Urothelium cell line (cell line): Measurements from ENCODE around the gene ANKH.
A peak's percentile ranks its signal among the peaks of the same experiment; 100 is the strongest.
"Not testable (repeated sequence)": the region's sequence is repeated elsewhere in the genome, so short reads cannot be mapped to it uniquely, and the experiment has no call there.

Experiments used
- DNase-seq: peaks from one replicate; pipeline ENCODE4 v3.0.0; 2011; ENCODE audit warnings: low spot score, mixed read lengths
- FAIRE-seq: peaks from 2 replicates; lab custom pipeline; 2011; peaks lifted over from hg19 to GRCh38; lab: Jason Lieb, UNC

The ANKH gene

DNA sequence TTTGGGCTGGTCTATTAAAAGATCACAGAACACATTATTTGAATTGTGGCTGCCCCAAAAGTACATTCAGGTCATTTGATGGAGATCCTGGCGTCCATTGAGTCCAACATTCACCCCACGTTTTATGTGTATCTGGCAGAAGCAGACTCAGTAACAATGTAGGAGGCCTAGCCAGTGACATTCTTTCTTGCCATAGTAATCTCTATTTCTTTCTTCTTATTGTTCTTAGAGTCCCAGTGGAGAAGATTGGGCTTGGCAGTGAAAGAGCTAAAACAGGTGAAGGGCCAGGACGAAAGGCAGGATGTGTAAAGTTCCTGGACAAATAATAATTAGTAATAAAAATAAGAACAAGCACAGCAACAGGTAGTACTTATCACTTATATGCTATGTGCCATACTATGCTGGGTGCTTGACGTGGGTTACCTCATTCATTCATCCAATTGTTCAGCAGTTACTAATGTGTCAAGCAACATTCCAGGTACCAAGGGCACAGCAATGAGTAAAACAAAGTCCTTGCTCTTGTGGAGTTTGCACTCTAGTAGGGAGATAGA, 12.6 kb upstream of the ANKH start:
- FAIRE-seq, result no peak

DNA sequence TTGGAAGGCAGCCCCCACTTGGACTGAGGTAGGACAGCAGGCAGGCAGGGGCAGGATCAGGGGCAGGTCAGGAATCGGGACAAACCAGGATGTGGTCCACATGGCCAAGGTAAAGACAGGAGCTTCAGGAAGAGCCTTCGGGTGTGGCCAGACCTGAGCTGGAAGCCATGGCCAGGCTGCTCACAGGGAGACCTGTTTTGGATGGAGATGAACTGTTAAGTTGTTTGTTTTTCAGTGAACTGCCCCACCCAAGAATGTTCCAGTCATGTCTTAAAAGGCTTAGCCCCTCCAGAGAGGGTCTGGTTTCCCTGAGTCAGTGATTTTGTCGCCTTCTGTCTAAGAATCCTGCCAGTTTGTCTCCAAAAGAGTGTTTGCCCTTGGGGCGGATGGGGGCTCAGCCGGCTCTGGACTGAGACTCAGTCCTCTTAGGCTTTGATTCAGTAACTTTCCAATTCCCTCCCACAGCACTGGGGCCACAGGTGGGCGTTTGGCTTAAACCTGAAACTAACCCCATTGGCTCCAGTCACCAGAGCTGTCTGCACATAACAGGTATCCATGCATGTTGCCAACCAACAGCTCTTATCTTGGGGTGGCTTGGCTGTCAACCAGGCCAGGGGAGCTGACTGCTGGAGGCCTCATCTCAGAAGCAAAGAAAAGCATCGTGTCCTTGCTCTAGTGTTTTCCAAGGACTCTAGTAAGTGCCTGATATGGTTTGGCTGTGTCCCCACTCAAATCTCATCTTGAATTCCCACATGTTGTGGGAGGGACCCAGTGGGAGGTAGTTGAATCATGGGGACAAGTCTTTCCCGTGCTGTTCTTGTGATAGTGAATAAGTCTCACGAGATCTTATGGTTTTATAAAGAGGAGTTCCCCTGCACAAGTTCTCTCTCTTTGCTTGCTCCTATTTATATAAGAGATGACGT, 11.3 kb upstream of the ANKH start:
- FAIRE-seq, result no peak
- no peak for DNase-seq

More for the DNA sequence above, 12.6 kb upstream of the ANKH start:
- DNase-seq, result no peak

DNA sequence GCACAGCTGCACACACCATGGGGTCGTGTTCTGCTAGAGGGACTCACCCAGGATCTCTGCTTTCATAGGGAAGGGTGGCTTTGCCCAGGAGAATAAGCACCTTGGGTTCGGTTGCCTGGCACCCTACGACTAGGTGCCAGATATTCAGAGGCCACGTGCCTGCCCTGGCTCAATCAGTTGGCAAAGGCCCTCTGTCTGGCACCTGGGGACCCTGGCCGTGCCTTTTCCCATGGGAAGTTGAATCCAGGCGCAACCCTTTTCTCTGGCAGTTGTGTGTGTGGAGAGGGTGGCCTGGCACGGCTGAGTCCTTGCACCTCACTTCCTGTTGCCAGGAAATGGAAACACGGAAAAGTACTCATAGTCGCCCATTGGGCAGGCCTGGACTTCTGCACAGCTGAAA, 10.2 kb upstream of the ANKH start:
- DNase-seq, result no peak
- no peak for FAIRE-seq

DNA sequence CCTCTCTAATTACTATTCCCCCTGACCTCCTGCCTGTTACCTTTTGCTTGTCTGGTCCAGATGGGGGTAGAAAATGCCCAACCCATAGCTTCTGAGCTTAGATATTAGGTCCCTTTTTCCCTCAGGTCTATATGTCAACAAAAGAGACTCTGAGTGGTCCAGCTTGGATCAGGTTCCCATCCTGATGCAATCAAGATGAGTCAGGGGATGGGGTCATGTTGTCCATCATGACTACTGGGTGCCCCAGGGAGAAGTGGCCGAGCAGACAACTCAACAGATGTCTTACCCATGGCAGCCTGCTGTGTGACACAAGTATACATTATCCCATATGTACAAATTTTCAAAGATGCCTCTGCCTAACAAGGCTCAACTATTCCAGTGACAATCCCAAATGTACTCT, 9.1 kb upstream of the ANKH start:
- FAIRE-seq, result no peak
- DNase-seq, result no peak

DNA sequence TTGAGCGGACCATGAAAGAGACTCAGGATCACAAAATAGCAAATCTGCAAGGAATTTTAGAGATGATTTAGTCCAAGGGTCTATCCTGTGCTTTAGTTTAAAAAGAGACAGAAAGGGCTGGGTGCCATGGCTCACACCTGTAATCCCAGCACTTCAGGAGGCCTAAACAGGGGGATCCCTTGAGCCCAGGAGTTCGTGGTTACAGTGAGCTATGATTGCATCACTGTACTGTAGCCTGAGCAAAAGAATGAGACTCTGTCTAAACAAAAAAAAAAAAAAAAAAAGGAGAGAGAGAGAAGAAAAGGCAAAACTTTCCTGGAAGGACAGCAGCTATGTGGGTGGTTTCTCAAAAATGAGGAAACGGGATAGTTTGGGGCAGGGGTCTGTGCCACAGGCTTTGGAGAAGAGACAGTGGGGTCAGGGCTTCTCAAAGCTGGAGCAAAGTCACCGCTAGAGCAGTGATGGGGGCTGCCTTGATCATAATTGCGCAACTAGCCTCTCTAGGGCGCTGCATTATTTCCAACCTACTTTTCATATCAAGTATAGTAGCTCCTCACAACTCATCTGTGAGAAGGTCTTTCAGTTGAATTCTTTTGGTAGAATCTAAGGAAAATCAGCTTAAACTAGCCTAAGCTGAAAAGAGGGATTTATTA, 8.5 kb upstream of the ANKH start:
- no peak for DNase-seq
- no peak for FAIRE-seq

DNA sequence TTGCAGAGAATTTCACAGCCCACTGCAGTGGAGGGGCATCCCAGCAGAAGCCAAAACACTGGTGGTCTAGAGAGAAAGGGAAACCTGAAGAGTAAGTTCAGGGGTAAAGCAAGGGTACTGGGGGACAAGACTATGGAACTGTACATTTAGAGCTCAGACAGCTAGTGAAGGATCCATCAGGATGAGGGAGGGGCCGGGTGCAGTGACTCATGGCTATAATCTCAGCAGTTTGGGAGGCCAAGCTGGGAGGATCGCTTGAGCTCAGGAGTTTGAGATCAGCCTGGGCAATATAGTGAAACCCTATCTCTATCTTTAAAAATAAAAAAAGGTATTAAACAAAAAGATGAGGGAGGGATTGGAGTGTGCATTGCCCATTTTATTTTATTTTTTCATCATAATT, 7.8 kb upstream of the ANKH start:
- DNase-seq (no peak), FAIRE-seq (no peak)

DNA sequence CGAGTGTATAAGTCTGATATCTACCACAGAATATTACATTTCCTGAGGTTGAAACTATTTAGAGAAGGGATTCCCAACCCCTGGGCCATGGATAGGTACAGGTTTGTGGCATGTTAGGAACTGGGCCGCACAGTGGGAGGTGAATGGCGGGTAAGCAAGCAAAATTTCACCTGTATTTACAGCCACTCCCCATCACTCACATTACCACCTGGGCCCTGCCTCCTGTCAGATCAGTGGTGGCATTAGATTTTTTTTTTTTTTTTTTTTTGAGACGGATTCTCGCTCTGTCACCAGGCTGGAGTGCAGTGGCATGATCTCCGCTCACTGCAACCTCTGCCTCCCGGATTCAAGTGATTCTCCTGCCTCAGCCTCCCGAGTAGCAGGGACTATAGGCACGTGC, 6.6 kb upstream of the ANKH start:
- not testable (repeated sequence) for FAIRE-seq, DNase-seq

DNA sequence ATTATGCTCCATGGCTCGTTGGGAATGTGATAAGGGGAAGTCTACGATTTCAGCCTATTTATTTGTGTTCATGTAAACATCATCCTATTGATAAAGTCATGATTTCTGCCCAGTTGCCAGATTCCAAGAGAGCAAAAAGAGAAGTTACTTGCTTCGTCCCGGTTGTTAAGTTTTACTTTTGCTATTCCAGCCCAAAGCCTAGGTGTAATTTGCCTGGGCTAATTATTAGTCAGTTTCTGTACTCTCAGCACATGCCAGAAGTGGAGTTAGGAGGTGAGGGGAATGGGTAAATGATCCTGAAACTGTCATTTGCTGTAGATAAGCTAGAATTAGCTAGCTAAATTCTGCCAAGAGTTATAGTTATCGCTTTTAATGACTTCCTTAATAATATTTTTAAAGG, 4.5 kb upstream of the ANKH start:
- FAIRE-seq, result no peak

DNA sequence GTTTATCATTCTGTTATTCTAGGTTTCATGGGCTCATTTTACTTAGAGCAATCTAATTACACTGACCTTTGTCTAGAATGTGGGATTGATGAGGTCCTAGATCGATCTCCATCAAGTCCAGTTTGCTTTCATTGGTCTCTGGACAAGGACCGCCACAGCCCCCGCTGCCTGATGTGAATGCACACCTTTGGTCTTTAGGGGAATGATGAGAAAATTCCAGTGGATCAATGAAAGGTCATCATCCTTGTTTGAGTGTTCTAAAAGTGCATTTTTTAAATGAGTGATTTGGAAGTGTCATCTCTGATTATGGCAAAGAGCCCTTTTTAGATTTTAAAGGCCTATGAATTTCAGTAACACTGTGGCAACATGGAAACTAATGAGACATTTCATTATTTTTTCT, 2.2 kb upstream of the ANKH start:
- no peak for FAIRE-seq

More for the DNA sequence above, 4.5 kb upstream of the ANKH start:
- no peak for DNase-seq

DNA sequence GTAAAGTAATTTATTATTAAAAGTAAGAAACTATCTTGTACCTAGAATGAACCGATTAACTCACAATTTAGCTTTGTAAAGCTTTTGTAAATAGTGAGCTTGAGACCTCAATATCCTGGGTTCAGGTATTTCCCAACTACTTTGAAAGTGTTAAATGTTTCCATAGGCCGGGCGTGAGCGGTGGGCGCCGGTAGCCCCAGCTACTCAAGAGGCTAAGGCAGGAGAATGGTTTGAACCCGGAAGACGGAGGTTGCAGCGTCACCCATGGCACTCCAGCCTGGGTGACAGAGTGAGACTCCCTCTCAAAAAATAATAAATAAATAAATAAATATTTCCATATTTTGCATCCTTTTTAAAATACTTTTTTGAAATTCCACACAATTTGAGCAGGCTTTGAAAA, 1.5 kb upstream of the ANKH start:
- FAIRE-seq, result no peak

More for the DNA sequence above, 2.2 kb upstream of the ANKH start:
- no peak for DNase-seq

DNA sequence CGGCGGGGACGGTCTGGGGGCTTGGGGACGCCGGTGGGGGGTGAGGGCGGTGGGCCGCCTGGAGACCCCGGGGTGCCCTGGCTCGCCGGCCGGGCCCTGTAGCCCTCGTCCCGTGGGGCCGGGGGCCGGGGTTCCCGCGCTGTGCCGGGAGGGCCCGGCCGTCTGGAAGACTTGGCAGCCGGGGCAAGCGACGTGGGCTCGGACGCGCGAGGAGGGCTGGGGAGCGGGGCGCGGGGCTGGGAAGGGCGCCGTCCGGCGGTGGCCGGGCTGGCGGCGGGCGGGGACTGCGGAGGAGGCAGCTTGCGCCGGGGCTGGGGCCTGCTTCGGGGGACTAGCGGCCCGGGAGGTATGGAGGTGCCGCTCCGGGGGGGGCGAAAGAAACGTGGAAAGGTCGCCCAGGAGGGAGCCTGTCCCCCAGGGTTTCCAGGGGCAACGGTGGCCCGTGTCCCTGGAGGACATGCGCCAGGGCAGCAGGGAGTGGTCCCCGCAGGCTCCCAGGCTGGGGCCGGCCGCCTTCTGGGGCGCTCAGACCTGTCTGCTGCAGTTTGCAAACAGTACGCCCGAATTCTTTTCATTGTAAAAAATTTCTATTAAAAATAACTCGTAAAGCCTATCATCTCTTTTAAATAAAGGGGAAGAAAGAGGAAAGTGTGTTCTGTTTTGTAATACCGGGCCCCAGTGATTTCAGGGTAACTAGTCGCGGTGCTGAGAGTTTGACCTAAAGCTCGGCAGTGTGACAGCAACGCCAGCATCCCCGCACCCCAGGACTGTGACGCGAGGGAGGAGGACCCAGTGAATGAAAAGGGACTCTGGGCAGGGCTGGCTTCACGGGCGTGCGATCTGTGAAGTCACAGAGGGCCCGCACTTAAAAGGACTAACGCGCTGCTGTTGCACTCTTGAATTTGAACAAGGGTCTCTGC, 752 bp upstream of the ANKH start:
- FAIRE-seq (no peak), DNase-seq (peak; percentile 61)

More for the DNA sequence above, 1.5 kb upstream of the ANKH start:
- DNase-seq, result no peak

DNA sequence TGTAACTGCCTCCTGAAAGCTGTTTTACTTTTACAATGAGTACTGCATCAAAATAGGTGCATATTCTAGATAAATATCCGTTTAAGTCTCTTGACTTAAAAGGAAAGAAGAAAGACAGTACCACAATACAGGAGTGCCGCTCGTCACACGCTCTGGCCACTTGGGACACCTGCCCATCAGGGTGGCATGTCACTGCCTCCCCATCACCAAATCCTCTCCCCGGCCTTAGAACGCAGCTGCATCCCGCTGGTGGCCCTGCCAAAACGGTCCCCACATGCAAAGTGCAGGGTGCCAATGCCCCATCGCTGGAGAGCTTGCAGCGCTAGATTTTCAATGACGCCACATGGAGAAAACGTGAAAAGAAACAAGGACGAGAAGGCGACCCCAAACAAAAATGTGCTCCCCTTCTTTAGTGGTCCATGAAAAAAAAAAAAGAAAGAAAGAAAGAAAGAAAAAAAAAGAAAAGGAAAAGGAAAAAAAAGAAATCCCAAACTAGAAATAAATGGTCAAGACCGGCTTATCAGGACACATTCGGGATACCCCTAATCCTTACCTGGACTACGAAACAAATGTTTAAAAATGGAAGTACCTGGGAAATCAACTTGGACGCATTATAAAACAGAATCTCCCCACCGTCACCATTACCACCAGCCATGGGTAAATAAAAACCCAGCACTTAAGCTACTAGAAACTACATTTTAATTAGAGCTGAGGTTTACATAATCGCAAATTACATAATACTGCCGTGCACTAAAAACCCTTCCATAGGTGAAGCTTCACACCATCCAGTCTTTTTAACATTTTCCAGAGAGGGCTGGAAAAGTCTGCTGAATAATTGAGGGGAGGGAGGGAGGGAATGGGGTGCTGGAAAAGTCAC, 1.0 kb downstream of the ANKH start:
- DNase-seq (peak; percentile 47), FAIRE-seq (peak; percentile 65)

DNA sequence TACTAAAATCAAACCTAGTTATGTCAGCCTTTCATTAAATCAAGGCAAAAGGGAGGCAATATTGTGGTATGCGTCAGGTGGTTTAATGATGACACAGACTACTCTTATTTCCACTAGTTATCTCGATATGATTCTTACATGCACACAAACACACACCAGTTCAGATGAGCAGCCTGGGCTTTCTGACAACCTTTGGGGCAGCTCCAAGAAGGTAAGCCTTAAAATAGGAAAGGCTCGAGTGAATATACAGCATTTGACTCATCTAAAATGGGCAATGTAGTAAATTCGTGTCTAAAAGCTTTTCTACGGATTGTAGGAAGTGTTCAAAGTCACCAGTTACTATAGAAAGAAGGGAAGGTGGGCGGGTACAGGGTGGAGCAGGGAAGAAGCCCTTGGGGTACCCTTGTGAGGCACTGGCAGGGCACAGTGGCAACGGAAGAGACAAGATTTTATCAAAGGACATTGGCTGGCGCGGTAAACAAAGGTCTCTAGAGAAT, 1.9 kb downstream of the ANKH start:
- FAIRE-seq (no peak), DNase-seq (no peak)

DNA sequence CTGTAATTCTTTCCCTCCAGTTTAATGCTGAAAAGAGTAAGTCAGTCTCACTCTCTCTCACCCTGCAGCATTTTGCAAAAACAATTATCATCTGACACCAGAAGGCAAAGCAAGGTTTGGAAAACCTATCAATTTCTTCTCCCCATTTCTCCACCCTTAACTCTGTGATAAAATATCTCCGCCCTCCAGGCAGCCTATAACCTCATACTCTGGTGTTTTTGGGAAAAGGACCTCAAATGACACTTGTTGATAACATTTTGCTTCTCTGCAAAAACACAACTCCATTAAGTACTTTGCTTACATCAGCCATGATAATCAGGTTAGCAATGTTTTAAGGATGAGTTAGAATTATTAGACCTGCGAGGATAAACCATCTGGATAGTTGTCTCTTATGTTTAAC, 2.3 kb downstream of the ANKH start:
- DNase-seq (no peak), FAIRE-seq (no peak)

DNA sequence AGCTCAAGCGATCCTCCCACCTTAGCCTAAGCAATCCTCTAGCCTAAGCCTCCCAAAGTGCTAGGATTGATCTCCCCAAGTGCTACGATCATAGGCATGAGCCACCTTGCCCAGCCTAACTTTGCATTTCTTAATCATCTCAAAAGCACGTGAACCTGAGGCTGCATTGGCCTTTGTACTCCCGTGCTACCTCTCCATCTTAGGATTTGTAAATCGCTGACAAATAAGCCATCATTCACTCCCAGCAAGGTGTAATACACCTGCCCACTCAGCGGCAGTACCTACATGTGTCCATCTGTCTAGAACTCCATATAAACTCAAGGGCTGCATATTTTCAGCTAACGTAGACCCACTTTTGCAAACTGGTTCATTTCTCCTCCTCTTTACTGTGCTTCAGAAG, 2.8 kb downstream of the ANKH start:
- peak; percentile 65 for FAIRE-seq

DNA sequence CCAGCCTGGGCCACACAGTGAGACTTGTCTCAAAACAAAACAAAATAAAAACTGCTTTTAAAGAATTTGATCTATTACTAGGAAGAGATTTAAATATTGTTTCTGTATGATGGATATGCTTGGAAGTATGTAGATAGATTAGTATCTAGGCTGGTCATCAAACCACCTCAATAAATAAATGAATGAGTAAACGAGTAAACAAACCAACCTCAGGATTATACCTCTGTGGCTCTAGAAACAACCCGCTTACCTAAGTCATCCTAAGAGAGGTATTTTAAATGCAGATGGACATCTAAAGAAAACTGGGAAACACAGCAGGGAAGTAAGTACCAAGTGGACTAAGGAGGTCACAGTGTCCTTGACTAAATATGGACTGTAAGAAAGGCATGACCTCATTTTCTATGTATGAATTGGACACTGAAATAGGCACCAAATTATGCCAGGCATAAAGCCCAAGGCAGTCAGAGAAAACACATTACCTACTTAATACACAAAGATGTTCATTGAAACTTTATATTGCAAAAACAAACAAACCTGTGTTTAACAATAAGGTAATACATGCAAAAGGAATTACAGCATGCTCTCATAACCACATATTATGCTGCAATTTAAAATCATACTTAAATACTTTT, 7.3 kb downstream of the ANKH start:
- DNase-seq, result no peak
- no peak for FAIRE-seq

More for the DNA sequence above, 2.8 kb downstream of the ANKH start:
- DNase-seq, result no peak

DNA sequence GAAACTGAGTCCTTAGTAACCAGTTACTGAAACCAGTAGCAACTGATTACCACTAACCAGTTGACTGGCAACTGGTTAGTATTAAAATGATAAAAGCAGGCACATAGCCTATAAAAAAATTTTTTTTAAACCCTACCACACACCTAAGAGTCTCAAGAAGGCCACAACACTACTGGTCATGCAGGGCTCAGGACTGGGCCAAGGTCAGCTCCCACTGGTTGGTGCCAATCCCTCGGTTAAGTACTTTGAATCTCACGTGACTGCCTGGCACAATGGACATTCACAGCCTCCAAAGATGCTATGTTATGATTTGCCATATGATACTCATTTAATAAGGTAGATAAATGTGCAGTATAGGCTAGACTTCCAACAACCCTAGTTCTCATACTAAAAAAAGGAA, 8.5 kb downstream of the ANKH start:
- DNase-seq (no peak), FAIRE-seq (no peak)

DNA sequence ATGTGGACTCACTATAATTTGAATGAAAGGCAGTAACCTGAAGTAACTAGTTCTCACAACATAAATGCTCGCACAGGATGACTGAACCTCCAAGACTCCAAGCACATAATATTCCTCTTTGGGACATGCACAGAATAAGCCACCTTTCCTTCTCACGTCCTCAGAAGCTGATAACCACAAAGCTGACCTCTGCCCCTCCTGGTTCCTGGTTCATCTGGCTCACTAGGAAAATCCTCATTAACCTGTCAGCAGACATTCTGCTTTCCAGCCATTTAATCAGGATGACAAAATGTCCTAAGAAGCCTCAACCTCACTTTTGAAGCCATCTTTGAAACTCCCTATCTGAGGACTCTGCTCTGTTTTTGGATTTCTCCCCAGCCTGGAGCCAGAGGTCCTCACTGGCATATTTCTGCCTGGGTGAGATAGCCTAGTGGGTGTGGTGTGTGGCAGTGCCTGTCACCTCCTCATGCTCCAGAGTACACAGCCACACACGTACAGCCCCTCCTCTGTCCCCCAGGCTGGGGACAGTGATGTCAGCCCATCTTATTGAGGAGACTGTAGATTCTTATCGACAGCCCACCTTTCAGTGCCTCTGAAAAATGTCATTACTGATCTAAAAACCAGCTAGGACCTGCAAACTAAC, 10.3 kb downstream of the ANKH start:
- no peak for DNase-seq
- FAIRE-seq, result no peak

DNA sequence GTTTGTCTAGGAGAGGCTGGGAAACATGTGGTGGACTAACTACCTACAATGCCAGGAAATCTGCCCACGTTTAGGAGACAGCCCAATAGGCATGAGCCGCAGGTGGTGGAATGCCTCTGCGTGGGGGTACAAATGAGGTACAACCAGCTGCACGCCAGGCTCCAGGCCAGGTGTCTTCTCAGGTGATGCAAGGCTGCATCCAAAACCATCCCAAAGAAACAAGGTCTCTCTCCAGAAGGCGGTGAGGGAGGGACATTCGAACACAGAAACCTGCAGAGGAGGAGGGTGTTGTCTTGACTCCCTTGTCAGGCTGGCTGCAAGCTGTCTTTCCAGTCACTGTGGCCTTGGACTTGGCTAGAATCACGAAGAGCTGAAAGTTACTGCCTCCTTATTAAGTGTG, 11.6 kb downstream of the ANKH start:
- FAIRE-seq, result no peak
- no peak for DNase-seq
